ENCODE measurements around the gene SLC25A23.
A peak's percentile ranks its signal among the peaks of the same experiment; 100 is the strongest.
"Not testable (repeated sequence)": the region's sequence is repeated elsewhere in the genome, so short reads cannot be mapped to it uniquely, and the experiment has no call there.

SLC25A23 gene

GRCh38 chr19:6442087-6442688 is 17.4 kb downstream of the SLC25A23 start:
- Histone ChIP-seq H3K9me3 (no peaks in the 10 kb centered on the region), H3K27ac (no peak overlapping the region), H3K36me3 (peaks cover 33% of the 10 kb centered on the region), H3K9ac (no peak overlapping the region), H3K4me1 (no peaks in the 10 kb centered on the region), H3K4me3 (no peak overlapping the region), H3K27me3 (no peaks in the 10 kb centered on the region), H4K20me1 (no peaks in the 10 kb centered on the region), H3K4me2 (no peak overlapping the region)
- no peak for TF ChIP-seq Cebpa-rat (IDR thresholded peaks at IDR 0.05)

DNA sequence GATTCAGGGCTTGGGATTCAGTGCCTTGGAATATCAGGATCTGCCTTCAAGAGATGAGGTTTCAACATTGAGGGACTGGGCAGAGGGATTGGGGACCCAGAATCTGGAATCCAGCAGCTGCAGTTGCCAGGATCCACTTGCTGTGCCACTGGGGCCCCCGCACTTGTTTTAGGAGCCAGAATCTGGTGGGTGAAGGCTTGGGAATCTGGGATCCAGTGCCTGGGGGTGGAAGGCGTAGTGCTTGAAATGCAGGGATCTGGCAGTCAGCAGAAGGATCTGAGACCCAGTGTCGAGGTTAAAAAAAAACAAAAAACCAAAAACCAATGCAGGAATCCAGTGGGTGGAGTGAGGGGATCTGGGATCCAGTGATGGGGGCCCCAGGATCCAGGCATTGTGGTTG is 18.7 kb downstream of the SLC25A23 start:
- H3K27ac ChIP-seq: no peak overlapping the region
- H3K36me3 ChIP-seq: peaks cover 21% of the 10 kb centered on the region
- TF ChIP-seq Cebpa-rat (IDR thresholded peaks at IDR 0.05): no peak
- no peaks in the 10 kb centered on the region for H4K20me1 ChIP-seq
- H3K4me2 ChIP-seq: no peak overlapping the region
- no peaks in the 10 kb centered on the region for H3K27me3 ChIP-seq
- no peaks in the 10 kb centered on the region for H3K4me1 ChIP-seq
- H3K9me3 ChIP-seq: no peaks in the 10 kb centered on the region
- no peak overlapping the region for H3K4me3 ChIP-seq
- no peak overlapping the region for H3K9ac ChIP-seq

- Histone ChIP-seq H3K4me1 (no peaks in the 10 kb centered on the region), H3K9me3 (no peaks in the 10 kb centered on the region), H3K4me3 (no peak overlapping the region), H3K27ac (no peak overlapping the region), H4K20me1 (no peaks in the 10 kb centered on the region), H3K4me2 (no peak overlapping the region), H3K27me3 (no peaks in the 10 kb centered on the region), H3K36me3 (peaks cover 9% of the 10 kb centered on the region; the same call in 1 of the 2 replicates), H3K9ac (no peak overlapping the region)
- TF ChIP-seq Cebpa-rat (IDR thresholded peaks at IDR 0.05): no peak
Measured at GRCh38 chr19:6439743-6440142, 19.8 kb downstream of the SLC25A23 start.

DNA sequence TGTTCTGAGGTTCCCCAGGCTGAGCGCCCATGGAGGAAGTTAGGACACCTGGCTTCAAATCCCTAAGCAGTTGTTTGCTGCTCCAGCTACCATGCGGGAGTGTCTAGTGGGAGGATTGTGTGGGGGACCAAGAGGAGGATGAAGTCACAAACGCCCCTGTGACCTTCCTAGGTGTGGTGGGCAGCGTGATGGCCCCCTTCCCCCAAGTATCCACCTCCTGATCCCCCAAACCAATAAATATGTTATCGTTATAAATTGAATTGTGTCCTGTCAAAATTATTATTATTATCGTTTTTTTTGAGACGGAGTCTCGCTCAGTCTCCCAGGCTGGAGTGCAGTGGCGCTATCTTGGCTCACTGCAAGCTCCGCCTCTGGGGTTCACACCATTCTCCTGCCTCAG is 25.9 kb downstream of the SLC25A23 start, which contains the start of gene SLC25A41:
Gene SLC25A41, minus strand, starts transcription at position 101 of the 400 bp plus-strand sequence. Its CDS starts 70 bp downstream, at position 31.
- no peaks in the 10 kb centered on the region; the same call in 1 of the 2 replicates for H3K4me1 ChIP-seq
- no peaks in the 10 kb centered on the region for H3K9me3 ChIP-seq
- no peaks in the 10 kb centered on the region for H3K27me3 ChIP-seq
- no peak for TF ChIP-seq Cebpa-rat (IDR thresholded peaks at IDR 0.05)
- no peak within 1 kb of the TSS for H3K9ac ChIP-seq
- H3K4me3 ChIP-seq: no peak within 1 kb of the TSS
- no peaks in the 10 kb centered on the region for H3K36me3 ChIP-seq
- H3K4me2 ChIP-seq: no peak within 1 kb of the TSS
- H3K27ac ChIP-seq: no peak within 1 kb of the TSS
- H4K20me1 ChIP-seq: no peaks in the 10 kb centered on the region

DNA sequence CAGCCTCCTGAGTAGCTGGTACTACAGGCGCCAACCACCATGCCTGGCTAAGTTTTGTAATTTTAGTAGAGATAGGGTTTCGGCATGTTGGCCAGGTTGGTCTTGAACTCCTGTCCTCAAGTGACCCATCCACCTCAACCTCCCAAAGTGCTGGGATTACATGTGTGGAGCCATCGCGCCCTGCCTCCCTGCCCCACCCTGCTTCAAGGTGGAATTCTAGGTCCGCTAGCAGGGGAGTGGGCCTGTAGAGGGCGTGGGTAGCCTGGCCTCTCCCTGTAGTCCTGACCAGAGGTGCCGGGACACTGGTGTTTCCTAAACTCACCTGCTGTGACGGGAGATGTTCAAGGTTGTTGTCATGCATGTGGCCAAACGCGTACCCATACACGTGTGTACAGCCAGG is 26.4 kb downstream of the SLC25A23 start:
- Histone ChIP-seq H3K27ac (no peak overlapping the region), H3K4me1 (no peaks in the 10 kb centered on the region; the same call in 1 of the 2 replicates), H3K9ac (no peak overlapping the region), H3K36me3 (no peaks in the 10 kb centered on the region), H3K27me3 (no peaks in the 10 kb centered on the region), H3K4me3 (no peak overlapping the region), H3K4me2 (no peak overlapping the region), H4K20me1 (no peaks in the 10 kb centered on the region), H3K9me3 (no peaks in the 10 kb centered on the region)
- TF ChIP-seq Cebpa-rat (IDR thresholded peaks at IDR 0.05): no peak

- Histone ChIP-seq H3K9me3 (no peaks in the 10 kb centered on the region), H3K27me3 (no peaks in the 10 kb centered on the region), H3K4me1 (no peaks in the 10 kb centered on the region; the same call in 1 of the 2 replicates), H3K36me3 (no peaks in the 10 kb centered on the region), H3K4me3 (no peak overlapping the region), H3K4me2 (no peak overlapping the region), H3K27ac (no peak overlapping the region), H3K9ac (no peak overlapping the region), H4K20me1 (no peaks in the 10 kb centered on the region)
- no peak for TF ChIP-seq Cebpa-rat (IDR thresholded peaks at IDR 0.05)
Measured at GRCh38 chr19:6431891-6432290, 27.7 kb downstream of the SLC25A23 start.

GRCh38 chr19:6429419-6430221 is 30.0 kb downstream of the SLC25A23 start:
- Histone ChIP-seq H3K4me1 (peaks cover 10% of the 10 kb centered on the region), H3K4me2 (peak overlapping the region; percentile 32; the same call in 1 of the 2 replicates), H3K4me3 (no peak overlapping the region), H3K36me3 (no peaks in the 10 kb centered on the region), H3K9ac (no peak overlapping the region), H3K27me3 (no peaks in the 10 kb centered on the region), H3K9me3 (no peaks in the 10 kb centered on the region), H4K20me1 (no peaks in the 10 kb centered on the region), H3K27ac (peak overlapping the region; percentile 44)
- no peak for TF ChIP-seq Cebpa-rat (IDR thresholded peaks at IDR 0.05)

- not testable (repeated sequence) for H3K4me2 ChIP-seq, H3K27ac ChIP-seq, H3K4me3 ChIP-seq, H4K20me1 ChIP-seq, H3K9me3 ChIP-seq, H3K27me3 ChIP-seq, H3K9ac ChIP-seq, H3K36me3 ChIP-seq, H3K4me1 ChIP-seq
Measured at GRCh38 chr19:6428692-6429418, 30.7 kb downstream of the SLC25A23 start.

GRCh38 chr19:6427131-6427530 is 32.5 kb downstream of the SLC25A23 start:
- H3K4me1 ChIP-seq: peaks cover 25% of the 10 kb centered on the region
- H3K9ac ChIP-seq: no peak overlapping the region
- H3K27me3 ChIP-seq: no peaks in the 10 kb centered on the region
- peaks cover 8% of the 10 kb centered on the region for H3K36me3 ChIP-seq
- no peak overlapping the region for H3K27ac ChIP-seq
- H4K20me1 ChIP-seq: peaks cover 21% of the 10 kb centered on the region
- no peaks in the 10 kb centered on the region for H3K9me3 ChIP-seq
- no peak for TF ChIP-seq Cebpa-rat (IDR thresholded peaks at IDR 0.05)
- no peak overlapping the region for H3K4me2 ChIP-seq
- H3K4me3 ChIP-seq: no peak overlapping the region
